Measurements from ENCODE around the gene SMARCA2. TPM values are rescaled to one million over a fixed set of nuclear protein-coding genes. Genes with fewer than 3 reads are reported as not detected.

Gene SMARCA2
- total RNA-seq, 1 donor from 2014 or later: 160 TPM

DNA sequence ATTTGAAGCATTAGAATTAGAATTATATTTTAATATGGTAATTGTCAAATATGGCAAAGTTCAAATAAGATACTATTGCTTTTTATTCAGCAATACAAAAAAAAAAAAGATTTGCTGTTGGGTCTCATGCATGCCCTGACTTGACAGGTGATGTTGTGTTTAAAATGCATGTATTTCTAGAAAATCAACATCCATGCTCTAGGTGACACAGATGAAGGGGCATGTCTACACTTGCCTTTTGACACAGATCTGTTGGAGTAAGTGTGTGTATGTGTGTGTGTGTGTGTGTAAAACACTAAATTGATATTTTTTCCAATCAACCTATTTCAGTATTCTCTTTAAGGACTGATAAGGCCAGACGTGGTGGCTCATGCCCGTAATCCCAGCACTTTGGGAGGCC is 38.1 kb upstream of the SMARCA2 start:
- H3K36me3 ChIP-seq: no peaks in the 10 kb centered on the region
- peaks cover 0 to 7% of the 10 kb centered on the region in 2 donors for H3K4me1 ChIP-seq
- DNase-seq (ENCODE audit: low spot score in 2 of 2): no peak
- no peaks in the 10 kb centered on the region for H3K9me3 ChIP-seq
- H3K27ac ChIP-seq: no peak overlapping the region
- TF ChIP-seq, protein P1, sequence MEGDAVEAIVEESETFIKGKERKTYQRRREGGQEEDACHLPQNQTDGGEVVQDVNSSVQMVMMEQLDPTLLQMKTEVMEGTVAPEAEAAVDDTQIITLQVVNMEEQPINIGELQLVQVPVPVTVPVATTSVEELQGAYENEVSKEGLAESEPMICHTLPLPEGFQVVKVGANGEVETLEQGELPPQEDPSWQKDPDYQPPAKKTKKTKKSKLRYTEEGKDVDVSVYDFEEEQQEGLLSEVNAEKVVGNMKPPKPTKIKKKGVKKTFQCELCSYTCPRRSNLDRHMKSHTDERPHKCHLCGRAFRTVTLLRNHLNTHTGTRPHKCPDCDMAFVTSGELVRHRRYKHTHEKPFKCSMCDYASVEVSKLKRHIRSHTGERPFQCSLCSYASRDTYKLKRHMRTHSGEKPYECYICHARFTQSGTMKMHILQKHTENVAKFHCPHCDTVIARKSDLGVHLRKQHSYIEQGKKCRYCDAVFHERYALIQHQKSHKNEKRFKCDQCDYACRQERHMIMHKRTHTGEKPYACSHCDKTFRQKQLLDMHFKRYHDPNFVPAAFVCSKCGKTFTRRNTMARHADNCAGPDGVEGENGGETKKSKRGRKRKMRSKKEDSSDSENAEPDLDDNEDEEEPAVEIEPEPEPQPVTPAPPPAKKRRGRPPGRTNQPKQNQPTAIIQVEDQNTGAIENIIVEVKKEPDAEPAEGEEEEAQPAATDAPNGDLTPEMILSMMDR (IDR thresholded peaks at IDR 0.05): no peak
- no peaks in the 10 kb centered on the region for H3K27me3 ChIP-seq
- no peak overlapping the region for H3K4me3 ChIP-seq
- intact Hi-C loops (cut with DNase I): no loop called here

DNA sequence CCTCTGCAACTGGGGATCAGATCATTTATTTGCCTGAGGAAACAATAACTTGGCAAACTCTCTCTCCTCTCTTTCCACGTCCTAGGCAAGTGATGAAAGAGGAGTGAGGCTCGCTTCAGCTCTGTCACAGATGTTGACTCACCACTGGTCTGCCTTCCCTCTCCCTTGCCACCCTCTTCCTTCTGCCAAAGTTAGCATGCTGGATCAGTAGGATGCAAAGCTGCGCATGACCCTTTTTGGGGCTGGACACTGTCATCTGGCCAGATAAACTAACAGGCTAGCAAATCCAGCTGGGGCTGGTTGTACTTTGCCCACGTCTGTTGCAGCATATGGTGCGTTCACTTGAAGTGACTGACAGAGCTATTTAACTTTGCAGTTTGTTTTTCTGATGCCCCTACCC is 36.2 kb upstream of the SMARCA2 start:
- DNase-seq (ENCODE audit: low spot score in 2 of 2): no peak
- TF ChIP-seq, protein P1 (IDR thresholded peaks at IDR 0.05): no peak
- Histone ChIP-seq H3K27me3 (no peaks in the 10 kb centered on the region), H3K4me1 (peaks cover 0 to 7% of the 10 kb centered on the region in 2 donors), H3K4me3 (no peak overlapping the region), H3K9me3 (no peaks in the 10 kb centered on the region), H3K36me3 (no peaks in the 10 kb centered on the region), H3K27ac (no peak overlapping the region)
- intact Hi-C loops (cut with DNase I): no loop called here

DNA sequence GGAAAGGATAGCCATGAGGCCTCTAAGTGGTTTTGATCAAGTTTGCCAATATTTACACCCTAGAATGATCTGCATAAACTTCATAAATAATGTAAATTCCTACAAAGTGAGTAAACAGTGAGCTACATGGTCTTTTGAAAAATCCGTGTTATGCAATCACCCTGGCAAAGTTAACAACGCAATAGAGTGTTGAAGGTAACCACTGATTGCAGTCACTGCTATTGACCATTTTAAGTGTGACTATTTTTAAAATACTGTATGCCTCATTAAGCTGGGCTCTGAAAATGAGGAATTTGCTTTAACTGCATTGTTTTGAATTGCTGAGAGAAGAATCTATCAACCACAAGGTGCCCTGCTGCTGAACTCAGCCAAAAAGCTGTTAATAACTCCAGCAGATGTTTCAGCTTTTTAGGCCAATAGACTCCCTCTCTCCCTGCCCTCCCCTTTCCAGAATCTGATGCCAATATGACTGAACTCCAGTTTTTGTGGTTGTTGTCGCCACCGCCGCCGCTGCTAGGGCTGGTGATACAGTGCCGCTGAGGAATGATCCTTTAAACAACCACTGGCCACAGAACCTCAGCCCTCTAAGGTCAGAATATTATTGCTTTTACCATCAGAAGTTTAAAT is 35.3 kb upstream of the SMARCA2 start:
- intact Hi-C loops (cut with DNase I): no loop called here
- Histone ChIP-seq H3K4me3 (no peak overlapping the region), H3K4me1 (peaks cover 0 to 7% of the 10 kb centered on the region in 2 donors), H3K27ac (no peak overlapping the region), H3K27me3 (no peaks in the 10 kb centered on the region), H3K9me3 (no peaks in the 10 kb centered on the region), H3K36me3 (no peaks in the 10 kb centered on the region)
- TF ChIP-seq, protein P1 (IDR thresholded peaks at IDR 0.05): no peak
- no peak for DNase-seq (ENCODE audit: low spot score in 2 of 2)

DNA sequence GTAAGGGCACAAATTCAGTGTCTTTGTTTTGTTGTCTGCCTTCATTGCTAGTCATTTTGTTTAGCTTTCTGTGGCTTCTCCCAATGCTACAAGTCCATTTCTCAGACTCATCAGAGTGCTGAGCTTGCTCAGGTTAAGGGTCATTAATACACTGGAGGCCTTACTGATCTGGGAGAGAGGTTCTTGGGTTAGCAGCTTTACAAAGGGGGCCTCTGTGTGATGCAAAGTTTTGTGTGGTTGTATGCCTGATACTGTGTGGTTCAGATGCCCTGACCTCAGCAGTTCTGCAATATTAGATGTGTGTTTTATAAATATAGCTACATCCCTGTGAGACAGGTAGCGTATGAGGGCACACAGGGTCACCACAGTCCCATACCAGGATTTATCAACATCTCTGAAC is 34.8 kb upstream of the SMARCA2 start:
- Histone ChIP-seq H3K27ac (no peak overlapping the region), H3K4me3 (no peak overlapping the region), H3K36me3 (no peaks in the 10 kb centered on the region), H3K27me3 (no peaks in the 10 kb centered on the region), H3K4me1 (peaks cover 0 to 7% of the 10 kb centered on the region in 2 donors), H3K9me3 (no peaks in the 10 kb centered on the region)
- TF ChIP-seq, protein P1 (IDR thresholded peaks at IDR 0.05): no peak
- no peak for DNase-seq (ENCODE audit: low spot score in 2 of 2)
- intact Hi-C loops (cut with DNase I): no loop called here

DNA sequence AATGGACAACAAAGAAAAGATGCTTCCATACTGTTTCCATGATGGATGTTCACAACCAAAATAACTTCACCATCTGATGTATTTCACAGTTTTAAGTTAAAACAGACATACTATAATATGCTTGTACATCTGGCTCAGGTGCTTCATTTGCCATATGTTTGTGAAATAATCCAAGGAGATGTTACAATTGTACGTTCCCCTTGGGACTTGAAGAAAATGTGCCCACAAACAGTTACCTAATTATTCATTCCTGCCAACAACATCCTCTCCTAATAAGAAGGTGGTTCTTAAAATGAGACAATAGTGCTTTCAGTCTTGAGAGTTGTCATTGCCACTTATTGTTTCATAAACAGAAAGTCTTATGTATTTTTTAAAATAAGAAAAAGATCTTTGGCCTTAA is 33.1 kb upstream of the SMARCA2 start:
- intact Hi-C loops (cut with DNase I): no loop called here
- Histone ChIP-seq H3K4me3 (no peak overlapping the region), H3K27me3 (no peaks in the 10 kb centered on the region), H3K9me3 (peaks cover 0 to 4% of the 10 kb centered on the region in 2 donors), H3K36me3 (no peaks in the 10 kb centered on the region), H3K4me1 (peaks cover 0 to 7% of the 10 kb centered on the region in 2 donors), H3K27ac (no peak overlapping the region)
- TF ChIP-seq, protein P1 (IDR thresholded peaks at IDR 0.05): no peak
- no peak for DNase-seq (ENCODE audit: low spot score in 2 of 2)

DNA sequence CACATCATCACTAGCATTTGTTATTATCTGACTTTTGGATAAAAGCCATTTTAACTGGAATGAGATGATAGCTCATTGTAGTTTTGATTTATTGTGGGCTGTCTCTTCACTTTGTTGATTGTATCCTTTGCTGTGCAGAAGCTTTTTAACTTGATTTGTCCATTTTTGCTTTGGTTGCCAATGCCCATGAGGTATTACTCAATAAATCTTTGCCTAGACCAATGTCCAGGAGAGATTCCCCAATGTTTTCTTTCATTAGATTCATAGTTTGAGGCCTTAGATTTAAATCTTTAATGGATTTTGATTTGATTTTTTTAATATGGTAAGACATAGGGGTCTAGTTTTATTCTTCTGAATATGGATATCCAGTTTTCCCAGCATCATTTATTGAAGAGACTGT is 28.8 kb upstream of the SMARCA2 start:
- Histone ChIP-seq H3K27me3 (no peaks in the 10 kb centered on the region), H3K36me3 (no peaks in the 10 kb centered on the region), H3K27ac (no peak overlapping the region), H3K9me3 (peaks cover 0 to 4% of the 10 kb centered on the region in 2 donors), H3K4me1 (no peaks in the 10 kb centered on the region), H3K4me3 (no peak overlapping the region)
- no peak for DNase-seq (ENCODE audit: low spot score in 2 of 2)
- intact Hi-C loops (cut with DNase I): no loop called here
- TF ChIP-seq, protein P1 (IDR thresholded peaks at IDR 0.05): no peak

Data from ascending aorta (tissue), 2 donors.